Measurements from ENCODE around the gene RPS25. TPM values are rescaled to one million over a fixed set of nuclear protein-coding genes. Genes with fewer than 3 reads are reported as not detected.
"Not testable (repeated sequence)": the region's sequence is repeated elsewhere in the genome, so short reads cannot be mapped to it uniquely, and the experiment has no call there.

RPS25 gene
- total and polyA plus RNA-seq, 10 donors = 945 to 5,214 (median 1,205) TPM

- peaks cover 0 to 74% (median 63%) of the 10 kb centered on the region in 6 donors for H3K36me3 ChIP-seq
- 95 to 100% (median 98%) methylated on average over 6 of the region's 6 CpGs for WGBS, 5 donors
- no peak overlapping the region for H3K27ac ChIP-seq
- intact Hi-C loops (cut with DNase I; ENCODE audit: low total_unique reads) = no loop called here
- no peaks in the 10 kb centered on the region for H3K27me3 ChIP-seq (replicated peaks in 1 of 7)
- peaks cover 0 to 2% (median 0%) of the 10 kb centered on the region in 6 donors for H3K4me1 ChIP-seq
- no peak overlapping the region for H3K4me3 ChIP-seq
- no peaks in the 10 kb centered on the region for H3K9me3 ChIP-seq
- TF ChIP-seq POLR2A (IDR thresholded peaks at IDR 0.05) (no peak), CTCF (IDR thresholded peaks at IDR 0.05 in 8 of 11, conservative IDR thresholded peaks at IDR 0.05 in 3 of 11) (no peak), POLR2AphosphoS5 (IDR thresholded peaks at IDR 0.05) (no peak)
- peak; percentile 58 for DNase-seq
Measured at GRCh38 chr11:119046489-119046888, 28.3 kb upstream of the RPS25 start.

GRCh38 chr11:119044708-119045107, 26.6 kb upstream of the RPS25 start:
- DNase-seq = peak; percentile 30
- Histone ChIP-seq H3K36me3 (peaks cover 0 to 56% (median 47%) of the 10 kb centered on the region in 6 donors), H3K27me3 (replicated peaks in 1 of 7) (no peaks in the 10 kb centered on the region), H3K9me3 (no peaks in the 10 kb centered on the region), H3K27ac (no peak overlapping the region), H3K4me3 (no peak overlapping the region), H3K4me1 (peaks cover 0 to 3% (median 0%) of the 10 kb centered on the region in 6 donors)
- WGBS, 5 donors = 80 to 87% (median 82%) methylated on average over 6 of the region's 6 CpGs
- no peak for TF ChIP-seq POLR2AphosphoS5 (IDR thresholded peaks at IDR 0.05)
- TF ChIP-seq CTCF (IDR thresholded peaks at IDR 0.05 in 8 of 11, conservative IDR thresholded peaks at IDR 0.05 in 3 of 11) = no peak
- no peak for TF ChIP-seq POLR2A (IDR thresholded peaks at IDR 0.05)
- intact Hi-C loops (cut with DNase I; ENCODE audit: low total_unique reads) = no loop called here

GRCh38 chr11:119042927-119043326, 24.8 kb upstream of the RPS25 start:
- H3K27me3 ChIP-seq (replicated peaks in 1 of 7) = no peaks in the 10 kb centered on the region
- no peak overlapping the region for H3K4me3 ChIP-seq
- H3K4me1 ChIP-seq = peaks cover 0 to 8% (median 0%) of the 10 kb centered on the region in 6 donors
- intact Hi-C loops (cut with DNase I; ENCODE audit: low total_unique reads) = no loop called here
- peaks cover 0 to 38% (median 29%) of the 10 kb centered on the region in 6 donors for H3K36me3 ChIP-seq
- WGBS, 5 donors = 89 to 96% (median 92%) methylated on average over 9 of the region's 9 CpGs
- peak; percentile 21 for DNase-seq
- H3K9me3 ChIP-seq = no peaks in the 10 kb centered on the region
- no peak overlapping the region for H3K27ac ChIP-seq
- no peak for TF ChIP-seq POLR2AphosphoS5 (IDR thresholded peaks at IDR 0.05)
- no peak for TF ChIP-seq POLR2A (IDR thresholded peaks at IDR 0.05)

GRCh38 chr11:119041821-119042514, 23.8 kb upstream of the RPS25 start:
- TF ChIP-seq CTCF (IDR thresholded peaks at IDR 0.05 in 8 of 11, conservative IDR thresholded peaks at IDR 0.05 in 3 of 11) (no peak), POLR2AphosphoS5 (IDR thresholded peaks at IDR 0.05) (no peak), POLR2A (IDR thresholded peaks at IDR 0.05) (no peak)

GRCh38 chr11:119039471-119039870, 21.3 kb upstream of the RPS25 start:
- H3K4me3 ChIP-seq; H3K27ac ChIP-seq; H3K4me1 ChIP-seq; H3K36me3 ChIP-seq; intact Hi-C loops (cut with DNase I; ENCODE audit: low total_unique reads); H3K27me3 ChIP-seq (replicated peaks in 1 of 7); H3K9me3 ChIP-seq: not testable (repeated sequence)
- peak; percentile 39 for DNase-seq
- WGBS, 5 donors = 11 to 40% (median 23%) methylated on average over 7 to 11 of the region's 11 CpGs

More at GRCh38 chr11:119041821-119042514, 23.8 kb upstream of the RPS25 start:
- no peaks in the 10 kb centered on the region for H3K27me3 ChIP-seq (replicated peaks in 1 of 7)
- intact Hi-C loops (cut with DNase I; ENCODE audit: low total_unique reads) = no loop called here
- H3K27ac ChIP-seq = no peak overlapping the region
- 81 to 93% (median 91%) methylated on average over 4 of the region's 4 CpGs for WGBS, 5 donors
- no peak for DNase-seq
- H3K4me1 ChIP-seq = peaks cover 0 to 8% (median 0%) of the 10 kb centered on the region in 6 donors
- H3K36me3 ChIP-seq = peaks cover 0 to 29% (median 20%) of the 10 kb centered on the region in 6 donors
- no peak overlapping the region for H3K4me3 ChIP-seq
- H3K9me3 ChIP-seq = no peaks in the 10 kb centered on the region
